GM21737 (cell line): ENCODE data around the gene PDE2A.

ENCODE experiments used
- ATAC-seq: cut with Tn5 transposase; IDR thresholded peaks from one replicate; pipeline ENCODE4 v1.9.1; 2021; ENCODE audit warnings: mild to moderate bottlenecking, moderate library complexity; ENCODE audit not compliant: unreplicated experiment

Gene PDE2A

GRCh38 chr11:72637926-72638325 is 36.3 kb downstream of the PDE2A start:
- no peak for ATAC-seq

GRCh38 chr11:72637198-72637597 is 37.0 kb downstream of the PDE2A start:
- no peak for ATAC-seq

- ATAC-seq, result no peak
Observed at GRCh38 chr11:72636376-72636775, 37.8 kb downstream of the PDE2A start.

- ATAC-seq, result no peak
Observed at GRCh38 chr11:72635933-72636332, 38.3 kb downstream of the PDE2A start.

GRCh38 chr11:72635309-72635915 is 38.8 kb downstream of the PDE2A start:
- ATAC-seq, result no peak

- no peak for ATAC-seq
Observed at GRCh38 chr11:72634472-72635095, 39.6 kb downstream of the PDE2A start.

GRCh38 chr11:72634016-72634415 is 40.2 kb downstream of the PDE2A start:
- no peak for ATAC-seq

- no peak for ATAC-seq
Observed at GRCh38 chr11:72633068-72633467, 41.2 kb downstream of the PDE2A start.

GRCh38 chr11:72631806-72632731 is 42.2 kb downstream of the PDE2A start:
- no peak for ATAC-seq

- ATAC-seq, result no peak
Observed at GRCh38 chr11:72630104-72630852, 43.9 kb downstream of the PDE2A start.

GRCh38 chr11:72629266-72629665 is 45.0 kb downstream of the PDE2A start:
- no peak for ATAC-seq

GRCh38 chr11:72627594-72628281 is 46.5 kb downstream of the PDE2A start:
- no peak for ATAC-seq

GRCh38 chr11:72626414-72626936 is 47.7 kb downstream of the PDE2A start:
- no peak for ATAC-seq

GRCh38 chr11:72625691-72626413 is 48.4 kb downstream of the PDE2A start:
- ATAC-seq, result no peak

GRCh38 chr11:72624496-72625201 is 49.6 kb downstream of the PDE2A start:
- no peak for ATAC-seq

GRCh38 chr11:72623052-72623451 is 51.2 kb downstream of the PDE2A start:
- no peak for ATAC-seq

- no peak for ATAC-seq
Observed at GRCh38 chr11:72621008-72621610, 53.1 kb downstream of the PDE2A start.

GRCh38 chr11:72618803-72619202 is 55.4 kb downstream of the PDE2A start:
- no peak for ATAC-seq
